ENCODE measurements around the gene SSC5D. TPM values are rescaled to one million over a fixed set of nuclear protein-coding genes. Genes with fewer than 3 reads are reported as not detected.

SSC5D gene
- polyA plus RNA-seq, 1 experiment = 2.1 TPM

DNA sequence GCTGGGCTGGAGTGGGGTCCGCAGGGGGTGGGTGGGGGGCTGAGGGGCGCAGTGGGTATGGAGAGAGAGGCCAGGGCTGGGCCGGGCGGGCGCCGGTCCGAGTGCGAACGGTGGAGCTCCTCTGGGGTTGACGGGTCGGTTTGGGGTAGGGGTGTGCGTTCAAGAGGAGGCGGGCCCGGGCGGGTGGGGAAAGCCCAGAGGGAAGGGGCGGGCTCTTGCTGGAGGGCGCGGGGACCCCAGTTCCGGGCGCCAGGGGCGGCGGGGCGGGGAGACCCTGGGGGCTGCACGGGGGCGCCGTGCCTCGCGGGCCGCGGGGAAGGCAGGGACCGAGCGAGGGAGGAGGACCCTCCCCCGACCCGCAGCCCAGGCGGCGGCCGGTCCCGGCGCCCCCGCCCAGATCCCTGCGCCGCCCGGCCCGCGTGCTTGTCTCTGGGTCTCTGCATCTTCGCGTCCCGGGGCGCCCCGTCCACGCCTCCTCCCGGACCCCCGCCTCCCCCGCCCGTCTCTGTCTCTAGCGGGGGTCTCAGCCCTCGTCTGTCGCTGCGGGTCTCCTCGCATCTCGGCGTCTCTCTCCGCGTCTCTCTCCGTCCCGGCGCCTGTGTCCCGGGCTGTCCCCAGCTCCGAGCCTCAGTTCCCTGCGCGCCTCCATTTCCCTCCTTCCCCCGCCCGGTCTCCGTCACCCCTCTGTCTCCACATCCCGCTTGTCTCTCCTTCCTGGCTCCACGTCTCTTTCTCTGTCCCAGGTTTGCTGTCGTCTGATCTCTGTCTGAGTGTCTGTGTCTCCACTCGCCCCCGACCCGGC, 36.9 kb upstream of the SSC5D start:
- no peak overlapping the region for H3K27ac ChIP-seq (ENCODE audit: low read depth, low read length)
- CTCF ChIA-PET = interaction anchor here (2.1 kb wide), 1 partner anchor 16 kb away, joined by 6 read pairs; no protein-coding TSS in a partner anchor
- H3K9me3 ChIP-seq (ENCODE audit: control insufficient read depth, insufficient read depth, low read length) = peaks cover 7% of the 10 kb centered on the region; the same call in 1 of the 2 replicates
- H3K27me3 ChIP-seq (ENCODE audit: control insufficient read depth, insufficient read depth, low read length) = peaks cover 41% of the 10 kb centered on the region
- TF ChIP-seq, protein P1, sequence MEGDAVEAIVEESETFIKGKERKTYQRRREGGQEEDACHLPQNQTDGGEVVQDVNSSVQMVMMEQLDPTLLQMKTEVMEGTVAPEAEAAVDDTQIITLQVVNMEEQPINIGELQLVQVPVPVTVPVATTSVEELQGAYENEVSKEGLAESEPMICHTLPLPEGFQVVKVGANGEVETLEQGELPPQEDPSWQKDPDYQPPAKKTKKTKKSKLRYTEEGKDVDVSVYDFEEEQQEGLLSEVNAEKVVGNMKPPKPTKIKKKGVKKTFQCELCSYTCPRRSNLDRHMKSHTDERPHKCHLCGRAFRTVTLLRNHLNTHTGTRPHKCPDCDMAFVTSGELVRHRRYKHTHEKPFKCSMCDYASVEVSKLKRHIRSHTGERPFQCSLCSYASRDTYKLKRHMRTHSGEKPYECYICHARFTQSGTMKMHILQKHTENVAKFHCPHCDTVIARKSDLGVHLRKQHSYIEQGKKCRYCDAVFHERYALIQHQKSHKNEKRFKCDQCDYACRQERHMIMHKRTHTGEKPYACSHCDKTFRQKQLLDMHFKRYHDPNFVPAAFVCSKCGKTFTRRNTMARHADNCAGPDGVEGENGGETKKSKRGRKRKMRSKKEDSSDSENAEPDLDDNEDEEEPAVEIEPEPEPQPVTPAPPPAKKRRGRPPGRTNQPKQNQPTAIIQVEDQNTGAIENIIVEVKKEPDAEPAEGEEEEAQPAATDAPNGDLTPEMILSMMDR (IDR thresholded peaks at IDR 0.05; ENCODE audit: low read depth, low read length) = no peak
- no peak for DNase-seq (ENCODE audit: low read depth, low spot score)
- POLR2A ChIA-PET = no interaction called here
- H3K4me3 ChIP-seq (ENCODE audit: low read depth, low read length) = peak overlapping the region; percentile 13; the same call in 1 of the 2 replicates

DNA sequence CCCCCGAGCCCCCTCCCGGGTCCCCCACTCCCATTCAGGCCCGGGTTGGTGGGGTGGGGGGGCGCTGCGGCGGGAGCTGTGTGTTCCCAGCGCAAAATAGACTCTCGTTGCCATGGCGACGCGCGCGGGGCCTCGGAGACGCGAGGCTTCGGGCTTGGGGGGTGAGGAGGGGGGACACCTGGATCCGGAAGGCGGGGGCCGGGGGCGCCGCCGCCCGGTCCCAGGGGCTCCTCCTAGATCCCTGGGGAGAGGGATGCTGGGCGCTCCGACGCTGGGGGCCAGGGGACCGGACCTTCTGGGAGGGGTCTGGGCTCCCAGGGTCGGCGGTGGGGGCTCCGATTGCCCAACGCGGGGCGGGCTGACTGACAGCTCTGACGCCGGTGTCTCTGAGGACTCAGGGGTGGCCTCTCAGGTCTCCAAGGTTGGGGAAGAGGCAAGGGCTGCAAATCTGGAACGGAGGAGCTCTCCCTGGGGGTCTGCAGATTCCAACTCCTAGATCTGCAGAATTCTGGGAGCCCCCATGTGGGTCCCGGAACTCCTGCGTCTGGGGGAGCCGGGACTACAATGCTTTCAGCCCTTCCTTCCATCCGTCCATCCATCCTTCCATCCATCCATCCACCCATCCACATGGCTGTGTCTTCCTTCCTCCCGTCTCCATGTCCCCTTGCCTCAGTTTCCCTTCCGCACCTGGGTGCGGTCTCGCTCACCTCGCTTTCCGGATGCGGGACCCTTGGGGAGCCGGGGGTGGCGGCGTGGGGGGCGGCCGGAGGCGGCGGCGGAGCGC, 36.1 kb upstream of the SSC5D start:
- ChIA-PET CTCF (interaction anchor here (2.1 to 2.3 kb wide), 2 partner anchors 15 to 311 kb away, joined by 6 to 13 read pairs; no protein-coding TSS in a partner anchor), POLR2A (interaction anchor here (1.0 kb wide), 1 partner anchor 45 kb away, joined by 8 read pairs; the partner anchor contains the start of gene UBE2S)
- Histone ChIP-seq H3K9me3 (ENCODE audit: control insufficient read depth, insufficient read depth, low read length) (peaks cover 7% of the 10 kb centered on the region; the same call in 1 of the 2 replicates), H3K27ac (ENCODE audit: low read depth, low read length) (no peak overlapping the region), H3K4me3 (ENCODE audit: low read depth, low read length) (peak overlapping the region; percentile 25), H3K27me3 (ENCODE audit: control insufficient read depth, insufficient read depth, low read length) (peaks cover 33% of the 10 kb centered on the region)
- DNase-seq (ENCODE audit: low read depth, low spot score) = no peak
- TF ChIP-seq, protein P1 (IDR thresholded peaks at IDR 0.05; ENCODE audit: low read depth, low read length) = no peak

DNA sequence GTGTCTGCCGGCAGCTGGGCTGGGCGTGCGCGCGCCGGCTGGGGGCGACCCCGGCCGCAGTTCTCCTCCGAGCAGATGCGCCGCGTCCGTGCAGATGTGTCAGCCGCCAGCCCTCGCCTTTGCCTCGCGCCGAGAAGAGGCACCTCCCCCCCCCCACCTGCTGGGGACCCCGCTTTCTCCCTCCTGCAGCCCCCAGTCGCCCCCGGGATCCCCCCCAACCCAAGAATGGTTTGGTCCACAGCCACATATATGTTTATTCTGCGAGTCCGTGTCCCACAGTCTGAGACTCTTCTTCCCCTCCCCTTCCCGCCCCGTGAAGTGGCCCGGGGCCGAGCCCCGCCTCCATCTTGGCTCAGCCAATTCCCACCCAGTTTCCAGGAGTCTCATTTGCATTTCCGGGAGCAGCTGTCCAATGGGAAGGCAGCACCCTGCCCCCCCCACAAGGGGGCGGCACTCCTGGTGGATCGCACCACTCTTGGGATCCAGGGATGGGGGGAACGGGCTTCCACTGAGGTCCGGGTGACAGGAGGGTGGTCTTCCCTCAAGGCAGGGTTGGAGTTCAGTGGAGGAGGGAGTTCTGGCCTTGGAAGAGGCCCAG, 35.4 kb upstream of the SSC5D start:
- H3K27ac ChIP-seq (ENCODE audit: low read depth, low read length) = no peak overlapping the region
- DNase-seq (ENCODE audit: low read depth, low spot score) = peak; percentile 27
- TF ChIP-seq, protein P1 (IDR thresholded peaks at IDR 0.05; ENCODE audit: low read depth, low read length) = no peak
- ChIA-PET POLR2A (interaction anchor here (0.6 to 1.0 kb wide), 4 partner anchors 32 to 114 kb away, joined by 3 to 8 read pairs (median 4); partner anchors contain the start of genes NAT14 and UBE2S), CTCF (interaction anchor here (0.6 to 2.3 kb wide), 6 partner anchors 15 to 312 kb away, joined by 3 to 13 read pairs (median 6); no protein-coding TSS in a partner anchor)
- peaks cover 28% of the 10 kb centered on the region for H3K27me3 ChIP-seq (ENCODE audit: control insufficient read depth, insufficient read depth, low read length)
- no peak overlapping the region; the same call in 1 of the 2 replicates for H3K4me3 ChIP-seq (ENCODE audit: low read depth, low read length)
- peaks cover 7% of the 10 kb centered on the region; the same call in 1 of the 2 replicates for H3K9me3 ChIP-seq (ENCODE audit: control insufficient read depth, insufficient read depth, low read length)

DNA sequence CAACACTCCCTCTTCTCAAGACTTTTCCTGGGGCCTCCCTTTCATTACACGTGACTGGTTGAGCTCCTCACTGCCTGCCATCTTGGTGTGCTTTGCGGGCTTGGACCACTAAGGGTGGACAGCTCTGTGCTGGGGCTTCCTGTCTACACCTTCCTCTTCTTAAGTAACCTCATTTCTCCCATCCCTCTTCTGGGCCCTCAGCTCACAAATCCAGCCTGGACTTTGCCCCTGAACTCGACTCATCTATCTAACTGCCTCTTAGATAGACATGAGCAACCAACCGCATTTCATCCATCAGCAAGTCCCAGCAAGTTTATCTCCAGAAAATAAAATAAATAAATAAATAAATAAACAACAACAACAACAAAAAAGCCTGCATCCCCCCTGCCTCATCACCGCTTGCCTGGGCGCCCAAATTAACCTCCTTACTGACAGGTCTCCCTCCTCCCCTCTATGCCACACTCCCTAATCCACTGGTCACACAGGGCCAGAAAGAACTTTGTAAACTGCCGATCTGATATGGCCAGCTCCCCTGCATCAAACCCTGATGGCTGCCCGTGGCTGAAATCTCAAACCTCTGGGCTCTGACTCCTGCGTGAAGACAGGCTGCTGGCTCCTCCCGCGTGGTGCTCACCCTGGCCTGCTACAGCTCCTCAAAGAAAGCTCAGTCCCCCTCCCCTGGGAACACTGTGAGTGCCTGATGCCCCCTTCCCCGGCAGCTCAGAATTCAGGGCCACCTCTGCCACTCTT, 34.5 kb upstream of the SSC5D start:
- H3K9me3 ChIP-seq (ENCODE audit: control insufficient read depth, insufficient read depth, low read length) = peaks cover 7% of the 10 kb centered on the region; the same call in 1 of the 2 replicates
- no peak overlapping the region for H3K4me3 ChIP-seq (ENCODE audit: low read depth, low read length)
- H3K27me3 ChIP-seq (ENCODE audit: control insufficient read depth, insufficient read depth, low read length) = peaks cover 27% of the 10 kb centered on the region
- DNase-seq (ENCODE audit: low read depth, low spot score) = no peak
- H3K27ac ChIP-seq (ENCODE audit: low read depth, low read length) = no peak overlapping the region
- POLR2A ChIA-PET = interaction anchor here (0.6 to 1.0 kb wide), 5 partner anchors 31 to 114 kb away, joined by 3 to 8 read pairs (median 4); partner anchors contain the start of genes NAT14 and UBE2S
- CTCF ChIA-PET = interaction anchor here (0.5 to 2.3 kb wide), 9 partner anchors 14 to 313 kb away, joined by 3 to 13 read pairs (median 6); no protein-coding TSS in a partner anchor
- TF ChIP-seq, protein P1 (IDR thresholded peaks at IDR 0.05; ENCODE audit: low read depth, low read length) = no peak
